ENCODE measurements around the gene LCE6A. TPM values are rescaled to one million over a fixed set of nuclear protein-coding genes. Genes with fewer than 3 reads are reported as not detected.

Gene LCE6A
- total and polyA plus RNA-seq, 2 donors (not counting 1 experiment from before 2014, with no cell fraction given): not detected

- no peaks in the 10 kb centered on the region for H4K20me1 ChIP-seq (ENCODE audit: control insufficient read depth, extremely low read depth, insufficient read depth, low read length)
- H3K27ac ChIP-seq (ENCODE audit: insufficient read depth, low read length): no peak overlapping the region
- no peak overlapping the region for H3K9ac ChIP-seq (ENCODE audit: insufficient read depth, low read length)
- TF ChIP-seq EZH2 (IDR thresholded peaks at IDR 0.05; ENCODE audit: low read length, missing control alignments): no peak
- H3K79me2 ChIP-seq (ENCODE audit: control insufficient read depth, insufficient read depth, low read length): no peaks in the 10 kb centered on the region
- no peaks in the 10 kb centered on the region for H3K4me1 ChIP-seq (ENCODE audit: control insufficient read depth, extremely low read depth, insufficient read depth, low read length)
- H3K4me3 ChIP-seq (replicated peaks in 1 of 4; ENCODE audit: control extremely low read depth in 1 of 4, insufficient read depth in 1 of 4, low read depth in 3 of 4, low read length in 4 of 4): no peak overlapping the region
- H2AFZ ChIP-seq (ENCODE audit: low read length): no peak overlapping the region
- peaks cover 2% of the 10 kb centered on the region for H3K27me3 ChIP-seq (ENCODE audit: control insufficient read depth, insufficient read depth, low read length)
- H3K9me3 ChIP-seq (ENCODE audit: control insufficient read depth, insufficient read depth, low read depth, low read length): no peaks in the 10 kb centered on the region
- no peaks in the 10 kb centered on the region for H3K36me3 ChIP-seq (ENCODE audit: control insufficient read depth, insufficient read depth, low read length)
- H3K4me2 ChIP-seq (ENCODE audit: extremely low read depth, insufficient read depth, low read length): no peak overlapping the region
- no peak for DNase-seq (ENCODE audit: low read depth in 2 of 2)
Observed at GRCh38 chr1:152824964-152825363, 17.7 kb upstream of the LCE6A start.

GRCh38 chr1:152827173-152827572 lies 15.5 kb upstream of the LCE6A start, which contains the start of gene LCE1A:
TSS of gene LCE1A (plus strand) at chr1:152827473. CDS start at chr1:152827473, 0 bp downstream.
- H3K27ac ChIP-seq (ENCODE audit: insufficient read depth, low read length): no peak within 1 kb of the TSS
- no peaks in the 10 kb centered on the region for H3K9me3 ChIP-seq (ENCODE audit: control insufficient read depth, insufficient read depth, low read depth, low read length)
- no peaks in the 10 kb centered on the region for H3K36me3 ChIP-seq (ENCODE audit: control insufficient read depth, insufficient read depth, low read length)

GRCh38 chr1:152836870-152837269 lies 5.8 kb upstream of the LCE6A start:
- H3K4me1 ChIP-seq (ENCODE audit: control insufficient read depth, extremely low read depth, insufficient read depth, low read length): no peaks in the 10 kb centered on the region
- no peaks in the 10 kb centered on the region for H3K79me2 ChIP-seq (ENCODE audit: control insufficient read depth, insufficient read depth, low read length)
- H3K4me3 ChIP-seq (replicated peaks in 1 of 4; ENCODE audit: control extremely low read depth in 1 of 4, insufficient read depth in 1 of 4, low read depth in 3 of 4, low read length in 4 of 4): no peak overlapping the region
- H3K27me3 ChIP-seq (ENCODE audit: control insufficient read depth, insufficient read depth, low read length): no peaks in the 10 kb centered on the region
- H4K20me1 ChIP-seq (ENCODE audit: control insufficient read depth, extremely low read depth, insufficient read depth, low read length): no peaks in the 10 kb centered on the region
- no peak overlapping the region for H3K9ac ChIP-seq (ENCODE audit: insufficient read depth, low read length)
- no peaks in the 10 kb centered on the region for H3K36me3 ChIP-seq (ENCODE audit: control insufficient read depth, insufficient read depth, low read length)
- no peaks in the 10 kb centered on the region for H3K9me3 ChIP-seq (ENCODE audit: control insufficient read depth, insufficient read depth, low read depth, low read length)
- TF ChIP-seq EZH2 (IDR thresholded peaks at IDR 0.05; ENCODE audit: low read length, missing control alignments) (no peak), CTCF (conservative IDR thresholded peaks at IDR 0.05 in 1 of 2, IDR thresholded peaks at IDR 0.05 in 1 of 2; ENCODE audit: low read depth in 1 of 2, low read length in 2 of 2) (no peak)
- no peak overlapping the region for H3K4me2 ChIP-seq (ENCODE audit: extremely low read depth, insufficient read depth, low read length)
- no peak for DNase-seq (ENCODE audit: low read depth in 2 of 2)
- H3K27ac ChIP-seq (ENCODE audit: insufficient read depth, low read length): no peak overlapping the region
- no peak overlapping the region for H2AFZ ChIP-seq (ENCODE audit: low read length)

More at GRCh38 chr1:152827173-152827572, 15.5 kb upstream of the LCE6A start, which contains the start of gene LCE1A:
- Histone ChIP-seq H3K4me1 (ENCODE audit: control insufficient read depth, extremely low read depth, insufficient read depth, low read length) (no peaks in the 10 kb centered on the region), H3K4me2 (ENCODE audit: extremely low read depth, insufficient read depth, low read length) (no peak within 1 kb of the TSS), H4K20me1 (ENCODE audit: control insufficient read depth, extremely low read depth, insufficient read depth, low read length) (no peaks in the 10 kb centered on the region), H3K79me2 (ENCODE audit: control insufficient read depth, insufficient read depth, low read length) (no peaks in the 10 kb centered on the region), H3K27me3 (ENCODE audit: control insufficient read depth, insufficient read depth, low read length) (peaks cover 2% of the 10 kb centered on the region), H3K4me3 (replicated peaks in 1 of 4; ENCODE audit: control extremely low read depth in 1 of 4, insufficient read depth in 1 of 4, low read depth in 3 of 4, low read length in 4 of 4) (no peak within 1 kb of the TSS), H2AFZ (ENCODE audit: low read length) (no peak within 1 kb of the TSS), H3K9ac (ENCODE audit: insufficient read depth, low read length) (no peak within 1 kb of the TSS)
- DNase-seq (ENCODE audit: low read depth in 2 of 2): no peak
- TF ChIP-seq CTCF (conservative IDR thresholded peaks at IDR 0.05 in 1 of 2, IDR thresholded peaks at IDR 0.05 in 1 of 2; ENCODE audit: low read depth in 1 of 2, low read length in 2 of 2) (no peak), EZH2 (IDR thresholded peaks at IDR 0.05; ENCODE audit: low read length, missing control alignments) (no peak)
